Natural killer cell (primary cell): ENCODE measurements around the gene FIZ1. TPM values are rescaled to one million over a fixed set of nuclear protein-coding genes. Genes with fewer than 3 reads are reported as not detected.

ENCODE experiments used
- ATAC-seq, 3 donors: fragments of 150-1000 bp in 2 of 3; fragments of 200-7000 bp in 1 of 3; cut with Tn5 transposase; 1 replicate in 1 of 3; 2 replicates in 2 of 3; pipeline ENCODE4 v1.10.0; 2021; ENCODE audit warnings: mild to moderate bottlenecking in 2 of 3, moderate library complexity in 2 of 3
- DNase-seq, 2 donors: peaks; one replicate each; pipeline versions ENCODE4 v3.0.0 to v3.0.0-alpha.2; 2013 to 2021; ENCODE audit warnings: mixed read lengths in 1 of 2
- H3K27ac ChIP-seq: one replicate; pipeline ENCODE4 v1.5.1; 2013; ENCODE audit warnings: mild to moderate bottlenecking, low read length
- H3K27me3 ChIP-seq: one replicate; pipeline ENCODE4 v1.6.1; 2013; ENCODE audit warnings: low read length; ENCODE audit not compliant: control insufficient read depth, insufficient read depth
- H3K36me3 ChIP-seq: one replicate; pipeline ENCODE4 v1.6.1; 2013; ENCODE audit warnings: low read length; ENCODE audit not compliant: control insufficient read depth, insufficient read depth
- H3K4me1 ChIP-seq: one replicate; pipeline ENCODE4 v1.6.1; 2013; ENCODE audit warnings: low read length; ENCODE audit not compliant: control insufficient read depth, insufficient read depth
- H3K4me3 ChIP-seq: one replicate; pipeline ENCODE4 v1.5.1; 2013; ENCODE audit warnings: low read length
- H3K9me3 ChIP-seq: one replicate; pipeline ENCODE4 v1.6.1; 2013; ENCODE audit warnings: low read length; ENCODE audit not compliant: control insufficient read depth, insufficient read depth
- H3K27ac Mint-ChIP-seq, 2 donors: one replicate each; pipeline ENCODE4 v1.8.0; 2022; ENCODE audit warnings: mild to moderate bottlenecking in 2 of 2, mixed read lengths in 2 of 2, moderate library complexity in 1 of 2
- H3K27me3 Mint-ChIP-seq, 2 donors: one replicate each; pipeline ENCODE4 v1.8.0; 2022; ENCODE audit warnings: low read depth in 2 of 2, mixed read lengths in 2 of 2
- H3K36me3 Mint-ChIP-seq: one replicate; pipeline ENCODE4 v1.8.0; 2022; ENCODE audit warnings: mixed read lengths
- H3K4me1 Mint-ChIP-seq, 2 donors: one replicate each; pipeline ENCODE4 v1.8.0; 2022; ENCODE audit warnings: mixed read lengths in 2 of 2
- H3K4me3 Mint-ChIP-seq: one replicate; pipeline ENCODE4 v1.8.0; 2022; ENCODE audit warnings: mild to moderate bottlenecking, moderate library complexity, mixed read lengths
- H3K9me3 Mint-ChIP-seq, 2 donors: one replicate each; pipeline ENCODE4 v1.8.0; 2022; ENCODE audit warnings: mixed read lengths in 2 of 2
- CTCF ChIP-seq: fragments of 200-600 bp; IDR thresholded peaks from one replicate; pipeline ENCODE4 v1.8.0; 2022; ENCODE audit warnings: antibody characterized with exemption
- WGBS: methylation state at CpG from one replicate; pipeline ENCODE4 v1.1.7; 2013; ENCODE audit warnings: missing lambda C conversion rate; ENCODE audit not compliant: insufficient coverage; 5-methylcytosine and 5-hydroxymethylcytosine counted together
- intact Hi-C: fragments of 100-400 bp; cut with micrococcal nuclease; formaldehyde crosslinking; loops from one replicate; pipeline ENCODE4 v1.14.2; 2022
- total RNA-seq, 4 donors: library from RNA; stranded (reverse); fragments of 120-200 nt in 1 of 4; gene quantifications; one replicate each; pipeline versions ENCODE4 v1.2.3 to v1.2.4, GENCODE V29; 2013 to 2022

The FIZ1 gene
- total RNA-seq, 3 donors from 2014 or later (not counting 1 experiment from before 2014, with no cell fraction given) = 8.5 to 18.2 (median 10.3) TPM

GRCh38 chr19:55611983-55612645, 12.8 kb upstream of the FIZ1 start:
- Histone ChIP-seq H3K9me3 (no peaks in the 10 kb centered on the region), H3K4me3 (no peak overlapping the region), H3K27me3 (no peaks in the 10 kb centered on the region), H3K27ac (no peak overlapping the region), H3K4me1 (peaks cover 8% of the 10 kb centered on the region), H3K36me3 (peaks cover 7% of the 10 kb centered on the region)
- H3K4me1 Mint-ChIP-seq = peaks cover 24 to 51% of the 10 kb centered on the region in 2 donors
- no peak for TF ChIP-seq CTCF
- no peak overlapping the region for H3K4me3 Mint-ChIP-seq
- WGBS = 80% methylated on average over 3 of the region's 3 CpGs
- no peaks in the 10 kb centered on the region for H3K27me3 Mint-ChIP-seq
- DNase-seq (no peak), ATAC-seq (peak in 1 of 3 donors; percentile 10)
- no peaks in the 10 kb centered on the region for H3K9me3 Mint-ChIP-seq
- H3K27ac Mint-ChIP-seq = peak overlapping the region; percentile 53 to 67
- intact Hi-C loops = no loop called here
- no peaks in the 10 kb centered on the region for H3K36me3 Mint-ChIP-seq

- no peaks in the 10 kb centered on the region for H3K27me3 Mint-ChIP-seq
- WGBS = 87% methylated on average over 13 of the region's 15 CpGs
- DNase-seq (no peak), ATAC-seq (no peak)
- peak overlapping the region in 1 of 2 donors; percentile 42 for H3K27ac Mint-ChIP-seq
- Histone ChIP-seq H3K4me3 (no peak overlapping the region), H3K4me1 (peaks cover 14% of the 10 kb centered on the region), H3K27ac (no peak overlapping the region), H3K9me3 (no peaks in the 10 kb centered on the region), H3K27me3 (no peaks in the 10 kb centered on the region), H3K36me3 (peaks cover 2% of the 10 kb centered on the region)
- TF ChIP-seq CTCF = no peak
- intact Hi-C loops = no loop called here
- no peaks in the 10 kb centered on the region for H3K9me3 Mint-ChIP-seq
- peaks cover 31 to 57% of the 10 kb centered on the region in 2 donors for H3K4me1 Mint-ChIP-seq
- no peaks in the 10 kb centered on the region for H3K36me3 Mint-ChIP-seq
- no peak overlapping the region for H3K4me3 Mint-ChIP-seq
Observed at GRCh38 chr19:55611300-55611982, 12.1 kb upstream of the FIZ1 start.

- H3K4me3 ChIP-seq = no peak overlapping the region
- no peaks in the 10 kb centered on the region for H3K9me3 ChIP-seq
- WGBS = 97% methylated on average over 5 of the region's 5 CpGs
- H3K9me3 Mint-ChIP-seq = no peaks in the 10 kb centered on the region
- H3K27ac Mint-ChIP-seq = no peak overlapping the region
- intact Hi-C loops = loop anchor here (5.0 kb wide), 1 partner anchor 33 kb away; the partner anchor contains the start of genes ZNF580 and ZNF581
- ATAC-seq (no peak), DNase-seq (no peak)
- H3K36me3 Mint-ChIP-seq = no peaks in the 10 kb centered on the region
- no peak overlapping the region for H3K27ac ChIP-seq
- no peaks in the 10 kb centered on the region for H3K27me3 Mint-ChIP-seq
- TF ChIP-seq CTCF = no peak
- H3K4me1 ChIP-seq = peaks cover 28% of the 10 kb centered on the region
- peaks cover 2% of the 10 kb centered on the region for H3K36me3 ChIP-seq
- no peak overlapping the region for H3K4me3 Mint-ChIP-seq
- H3K27me3 ChIP-seq = no peaks in the 10 kb centered on the region
- peaks cover 47 to 74% of the 10 kb centered on the region in 2 donors for H3K4me1 Mint-ChIP-seq
Observed at GRCh38 chr19:55609326-55609725, 10.0 kb upstream of the FIZ1 start.
